K562 (cell line): ENCODE data around the gene PUM2. TPM values are rescaled to one million over a fixed set of nuclear protein-coding genes. Genes with fewer than 3 reads are reported as not detected.

Source experiments
- NBN ChIP-seq: fragments of 450-650 bp; IDR thresholded peaks from 2 replicates; pipeline ENCODE4 v1.6.1; 2016; ENCODE audit warnings: low read depth, mild to moderate bottlenecking
- NRF1 ChIP-seq, 2 experiments: fragments of 450-650 bp; IDR thresholded peaks in 1 of 2; conservative IDR thresholded peaks in 1 of 2; 2 replicates each; pipeline ENCODE4 v1.6.1; 2014; ENCODE audit warnings: mild to moderate bottlenecking in 2 of 2
- PRMT5 ChIP-seq: sonication (generic); formaldehyde crosslinking; IDR thresholded peaks from 2 replicates; pipeline ENCODE4 v1.5.0; 2020; ENCODE audit warnings: missing genetic modification reagents
- TFAM ChIP-seq: fragments of 250-450 bp; sonication (Bioruptor Pico); conservative IDR thresholded peaks from 2 replicates; pipeline ENCODE4 v1.5.0; 2021; ENCODE audit warnings: mild to moderate bottlenecking, moderate library complexity
- TSC22D4 ChIP-seq: fragments of 450-650 bp; IDR thresholded peaks from 2 replicates; pipeline ENCODE4 v1.6.1; 2016; ENCODE audit warnings: missing genetic modification characterization, missing biosample characterization, control low read depth
- polyA plus RNA-seq, 8 experiments: library from polyadenylated mRNA; depleted of rRNA in 4 of 8; stranded (reverse) in 5 of 8; unstranded in 3 of 8; fragments of >200 nt; fragmentation: Nextera tagmentation in 2 of 8; fragmentation: Illumina TruSeq in 1 of 8; extraction: Ambion mirVana in 2 of 8; extraction: Trizol in 1 of 8; gene quantifications; 2 replicates each; pipeline versions ENCODE4 v1.2.1 to v1.2.3, GENCODE V29; 2011 to 2014; ENCODE audit warnings: inconsistent platforms in 1 of 8, missing spikeins in 1 of 8
- total RNA-seq, 7 experiments: library from RNA; depleted of rRNA in 6 of 7; stranded (reverse); fragments of >200 nt in 6 of 7; fragmentation: Illumina TruSeq in 2 of 7; extraction: Trizol in 2 of 7; gene quantifications; 2 replicates each; pipeline versions ENCODE4 v1.2.1 to v1.2.3, GENCODE V29; 2011 to 2021; ENCODE audit warnings: low replicate concordance in 1 of 7
- TF ChIP-seq, protein P1 (sequence below): fragments of 250-450 bp; sonication (Bioruptor Pico); IDR thresholded peaks from 2 replicates; pipeline ENCODE4 v1.5.0; 2021; ENCODE audit warnings: mild to moderate bottlenecking, borderline replicate concordance
- TF ChIP-seq, protein P2 (sequence below): sonication (generic); IDR thresholded peaks from 2 replicates; pipeline ENCODE4 v1.6.1; 2016
- TF ChIP-seq, protein P3 (sequence below): fragments of 450-650 bp; IDR thresholded peaks from 2 replicates; pipeline ENCODE4 v1.6.1; 2016; ENCODE audit warnings: mild to moderate bottlenecking, moderate library complexity
- TF ChIP-seq, protein P4 (sequence below): fragments of 450-650 bp; IDR thresholded peaks from 2 replicates; pipeline ENCODE4 v1.6.1; 2016; ENCODE audit warnings: low read depth, mild to moderate bottlenecking, moderate library complexity
- TF ChIP-seq, protein P5 (sequence below): sonication (generic); formaldehyde crosslinking; IDR thresholded peaks from 2 replicates; pipeline ENCODE4 v1.8.1; 2023; ENCODE audit warnings: mild to moderate bottlenecking, missing genetic modification reagents, moderate library complexity

The PUM2 gene
- total and polyA plus RNA-seq, 9 of the 15 experiments (the other 6 are each of a cell fraction or from before 2014, with no cell fraction given): 13.4 to 61.9 (median 28.3) TPM

DNA sequence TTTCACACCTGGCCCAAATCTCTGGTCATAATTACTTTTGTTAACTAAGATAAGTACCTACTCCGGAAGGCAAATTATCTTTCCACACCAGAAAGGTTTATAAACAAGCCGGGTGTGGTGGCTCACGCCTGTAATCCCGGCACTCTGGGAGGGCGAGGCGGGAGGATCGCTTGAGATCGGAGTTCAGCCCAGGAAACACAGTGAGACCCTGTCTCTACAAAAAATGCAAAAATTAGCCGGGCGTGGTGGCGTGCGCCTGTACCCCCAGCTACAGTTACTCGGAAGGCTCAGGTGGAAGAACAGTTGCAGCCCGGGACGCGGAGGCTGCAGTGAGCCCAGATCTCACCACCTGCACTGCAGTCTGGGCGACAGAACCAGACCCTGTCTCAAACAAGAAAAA is 2.1 kb downstream of the PUM2 start (continued):
- TF ChIP-seq, protein P1, sequence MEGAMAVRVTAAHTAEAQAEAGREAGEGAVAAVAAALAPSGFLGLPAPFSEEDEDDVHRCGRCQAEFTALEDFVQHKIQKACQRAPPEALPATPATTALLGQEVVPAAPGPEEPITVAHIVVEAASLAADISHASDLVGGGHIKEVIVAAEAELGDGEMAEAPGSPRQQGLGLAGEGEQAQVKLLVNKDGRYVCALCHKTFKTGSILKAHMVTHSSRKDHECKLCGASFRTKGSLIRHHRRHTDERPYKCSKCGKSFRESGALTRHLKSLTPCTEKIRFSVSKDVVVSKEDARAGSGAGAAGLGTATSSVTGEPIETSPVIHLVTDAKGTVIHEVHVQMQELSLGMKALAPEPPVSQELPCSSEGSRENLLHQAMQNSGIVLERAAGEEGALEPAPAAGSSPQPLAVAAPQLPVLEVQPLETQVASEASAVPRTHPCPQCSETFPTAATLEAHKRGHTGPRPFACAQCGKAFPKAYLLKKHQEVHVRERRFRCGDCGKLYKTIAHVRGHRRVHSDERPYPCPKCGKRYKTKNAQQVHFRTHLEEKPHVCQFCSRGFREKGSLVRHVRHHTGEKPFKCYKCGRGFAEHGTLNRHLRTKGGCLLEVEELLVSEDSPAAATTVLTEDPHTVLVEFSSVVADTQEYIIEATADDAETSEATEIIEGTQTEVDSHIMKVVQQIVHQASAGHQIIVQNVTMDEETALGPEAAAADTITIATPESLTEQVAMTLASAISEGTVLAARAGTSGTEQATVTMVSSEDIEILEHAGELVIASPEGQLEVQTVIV (CRISPR knock-in tag): no peak
- TF ChIP-seq, protein P2, sequence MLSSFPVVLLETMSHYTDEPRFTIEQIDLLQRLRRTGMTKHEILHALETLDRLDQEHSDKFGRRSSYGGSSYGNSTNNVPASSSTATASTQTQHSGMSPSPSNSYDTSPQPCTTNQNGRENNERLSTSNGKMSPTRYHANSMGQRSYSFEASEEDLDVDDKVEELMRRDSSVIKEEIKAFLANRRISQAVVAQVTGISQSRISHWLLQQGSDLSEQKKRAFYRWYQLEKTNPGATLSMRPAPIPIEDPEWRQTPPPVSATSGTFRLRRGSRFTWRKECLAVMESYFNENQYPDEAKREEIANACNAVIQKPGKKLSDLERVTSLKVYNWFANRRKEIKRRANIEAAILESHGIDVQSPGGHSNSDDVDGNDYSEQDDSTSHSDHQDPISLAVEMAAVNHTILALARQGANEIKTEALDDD: no peak; the same call in 1 of the 2 replicates
- TF ChIP-seq, protein P3, sequence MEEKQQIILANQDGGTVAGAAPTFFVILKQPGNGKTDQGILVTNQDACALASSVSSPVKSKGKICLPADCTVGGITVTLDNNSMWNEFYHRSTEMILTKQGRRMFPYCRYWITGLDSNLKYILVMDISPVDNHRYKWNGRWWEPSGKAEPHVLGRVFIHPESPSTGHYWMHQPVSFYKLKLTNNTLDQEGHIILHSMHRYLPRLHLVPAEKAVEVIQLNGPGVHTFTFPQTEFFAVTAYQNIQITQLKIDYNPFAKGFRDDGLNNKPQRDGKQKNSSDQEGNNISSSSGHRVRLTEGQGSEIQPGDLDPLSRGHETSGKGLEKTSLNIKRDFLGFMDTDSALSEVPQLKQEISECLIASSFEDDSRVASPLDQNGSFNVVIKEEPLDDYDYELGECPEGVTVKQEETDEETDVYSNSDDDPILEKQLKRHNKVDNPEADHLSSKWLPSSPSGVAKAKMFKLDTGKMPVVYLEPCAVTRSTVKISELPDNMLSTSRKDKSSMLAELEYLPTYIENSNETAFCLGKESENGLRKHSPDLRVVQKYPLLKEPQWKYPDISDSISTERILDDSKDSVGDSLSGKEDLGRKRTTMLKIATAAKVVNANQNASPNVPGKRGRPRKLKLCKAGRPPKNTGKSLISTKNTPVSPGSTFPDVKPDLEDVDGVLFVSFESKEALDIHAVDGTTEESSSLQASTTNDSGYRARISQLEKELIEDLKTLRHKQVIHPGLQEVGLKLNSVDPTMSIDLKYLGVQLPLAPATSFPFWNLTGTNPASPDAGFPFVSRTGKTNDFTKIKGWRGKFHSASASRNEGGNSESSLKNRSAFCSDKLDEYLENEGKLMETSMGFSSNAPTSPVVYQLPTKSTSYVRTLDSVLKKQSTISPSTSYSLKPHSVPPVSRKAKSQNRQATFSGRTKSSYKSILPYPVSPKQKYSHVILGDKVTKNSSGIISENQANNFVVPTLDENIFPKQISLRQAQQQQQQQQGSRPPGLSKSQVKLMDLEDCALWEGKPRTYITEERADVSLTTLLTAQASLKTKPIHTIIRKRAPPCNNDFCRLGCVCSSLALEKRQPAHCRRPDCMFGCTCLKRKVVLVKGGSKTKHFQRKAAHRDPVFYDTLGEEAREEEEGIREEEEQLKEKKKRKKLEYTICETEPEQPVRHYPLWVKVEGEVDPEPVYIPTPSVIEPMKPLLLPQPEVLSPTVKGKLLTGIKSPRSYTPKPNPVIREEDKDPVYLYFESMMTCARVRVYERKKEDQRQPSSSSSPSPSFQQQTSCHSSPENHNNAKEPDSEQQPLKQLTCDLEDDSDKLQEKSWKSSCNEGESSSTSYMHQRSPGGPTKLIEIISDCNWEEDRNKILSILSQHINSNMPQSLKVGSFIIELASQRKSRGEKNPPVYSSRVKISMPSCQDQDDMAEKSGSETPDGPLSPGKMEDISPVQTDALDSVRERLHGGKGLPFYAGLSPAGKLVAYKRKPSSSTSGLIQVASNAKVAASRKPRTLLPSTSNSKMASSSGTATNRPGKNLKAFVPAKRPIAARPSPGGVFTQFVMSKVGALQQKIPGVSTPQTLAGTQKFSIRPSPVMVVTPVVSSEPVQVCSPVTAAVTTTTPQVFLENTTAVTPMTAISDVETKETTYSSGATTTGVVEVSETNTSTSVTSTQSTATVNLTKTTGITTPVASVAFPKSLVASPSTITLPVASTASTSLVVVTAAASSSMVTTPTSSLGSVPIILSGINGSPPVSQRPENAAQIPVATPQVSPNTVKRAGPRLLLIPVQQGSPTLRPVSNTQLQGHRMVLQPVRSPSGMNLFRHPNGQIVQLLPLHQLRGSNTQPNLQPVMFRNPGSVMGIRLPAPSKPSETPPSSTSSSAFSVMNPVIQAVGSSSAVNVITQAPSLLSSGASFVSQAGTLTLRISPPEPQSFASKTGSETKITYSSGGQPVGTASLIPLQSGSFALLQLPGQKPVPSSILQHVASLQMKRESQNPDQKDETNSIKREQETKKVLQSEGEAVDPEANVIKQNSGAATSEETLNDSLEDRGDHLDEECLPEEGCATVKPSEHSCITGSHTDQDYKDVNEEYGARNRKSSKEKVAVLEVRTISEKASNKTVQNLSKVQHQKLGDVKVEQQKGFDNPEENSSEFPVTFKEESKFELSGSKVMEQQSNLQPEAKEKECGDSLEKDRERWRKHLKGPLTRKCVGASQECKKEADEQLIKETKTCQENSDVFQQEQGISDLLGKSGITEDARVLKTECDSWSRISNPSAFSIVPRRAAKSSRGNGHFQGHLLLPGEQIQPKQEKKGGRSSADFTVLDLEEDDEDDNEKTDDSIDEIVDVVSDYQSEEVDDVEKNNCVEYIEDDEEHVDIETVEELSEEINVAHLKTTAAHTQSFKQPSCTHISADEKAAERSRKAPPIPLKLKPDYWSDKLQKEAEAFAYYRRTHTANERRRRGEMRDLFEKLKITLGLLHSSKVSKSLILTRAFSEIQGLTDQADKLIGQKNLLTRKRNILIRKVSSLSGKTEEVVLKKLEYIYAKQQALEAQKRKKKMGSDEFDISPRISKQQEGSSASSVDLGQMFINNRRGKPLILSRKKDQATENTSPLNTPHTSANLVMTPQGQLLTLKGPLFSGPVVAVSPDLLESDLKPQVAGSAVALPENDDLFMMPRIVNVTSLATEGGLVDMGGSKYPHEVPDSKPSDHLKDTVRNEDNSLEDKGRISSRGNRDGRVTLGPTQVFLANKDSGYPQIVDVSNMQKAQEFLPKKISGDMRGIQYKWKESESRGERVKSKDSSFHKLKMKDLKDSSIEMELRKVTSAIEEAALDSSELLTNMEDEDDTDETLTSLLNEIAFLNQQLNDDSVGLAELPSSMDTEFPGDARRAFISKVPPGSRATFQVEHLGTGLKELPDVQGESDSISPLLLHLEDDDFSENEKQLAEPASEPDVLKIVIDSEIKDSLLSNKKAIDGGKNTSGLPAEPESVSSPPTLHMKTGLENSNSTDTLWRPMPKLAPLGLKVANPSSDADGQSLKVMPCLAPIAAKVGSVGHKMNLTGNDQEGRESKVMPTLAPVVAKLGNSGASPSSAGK: no peak
- TF ChIP-seq, protein P4, sequence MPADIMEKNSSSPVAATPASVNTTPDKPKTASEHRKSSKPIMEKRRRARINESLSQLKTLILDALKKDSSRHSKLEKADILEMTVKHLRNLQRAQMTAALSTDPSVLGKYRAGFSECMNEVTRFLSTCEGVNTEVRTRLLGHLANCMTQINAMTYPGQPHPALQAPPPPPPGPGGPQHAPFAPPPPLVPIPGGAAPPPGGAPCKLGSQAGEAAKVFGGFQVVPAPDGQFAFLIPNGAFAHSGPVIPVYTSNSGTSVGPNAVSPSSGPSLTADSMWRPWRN: no peak
- no peak for TF ChIP-seq PRMT5 (CRISPR knock-in tag)
- no peak for TF ChIP-seq TFAM (CRISPR knock-in tag)
- no peak for TF ChIP-seq NRF1 (conservative IDR thresholded peaks at IDR 0.05 in 1 of 2, IDR thresholded peaks at IDR 0.05 in 1 of 2)
- 0 out of 2 replicates have a peak, but pooled peaks have one; percentile 43 for TF ChIP-seq NBN
- no peak for TF ChIP-seq TSC22D4 (tag)
- TF ChIP-seq, protein P5, sequence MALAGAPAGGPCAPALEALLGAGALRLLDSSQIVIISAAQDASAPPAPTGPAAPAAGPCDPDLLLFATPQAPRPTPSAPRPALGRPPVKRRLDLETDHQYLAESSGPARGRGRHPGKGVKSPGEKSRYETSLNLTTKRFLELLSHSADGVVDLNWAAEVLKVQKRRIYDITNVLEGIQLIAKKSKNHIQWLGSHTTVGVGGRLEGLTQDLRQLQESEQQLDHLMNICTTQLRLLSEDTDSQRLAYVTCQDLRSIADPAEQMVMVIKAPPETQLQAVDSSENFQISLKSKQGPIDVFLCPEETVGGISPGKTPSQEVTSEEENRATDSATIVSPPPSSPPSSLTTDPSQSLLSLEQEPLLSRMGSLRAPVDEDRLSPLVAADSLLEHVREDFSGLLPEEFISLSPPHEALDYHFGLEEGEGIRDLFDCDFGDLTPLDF (CRISPR knock-in tag): no peak
